GM21576 (cell line): ENCODE results near the gene VAMP5.
A peak's percentile ranks its signal among the peaks of the same experiment; 100 is the strongest.
"Not testable (repeated sequence)": the region's sequence is repeated elsewhere in the genome, so short reads cannot be mapped to it uniquely, and the experiment has no call there.

Experiments
- ATAC-seq: cut with Tn5 transposase; IDR thresholded peaks from one replicate; pipeline ENCODE4 v1.9.1; 2021; ENCODE audit warnings: mild to moderate bottlenecking, moderate library complexity; ENCODE audit not compliant: unreplicated experiment

The VAMP5 gene, protein sequence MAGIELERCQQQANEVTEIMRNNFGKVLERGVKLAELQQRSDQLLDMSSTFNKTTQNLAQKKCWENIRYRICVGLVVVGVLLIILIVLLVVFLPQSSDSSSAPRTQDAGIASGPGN

GRCh38 chr2:85584354-85584856 is at the start of gene VAMP5:
Gene VAMP5, plus strand, starts transcription at chr2:85584431. Its CDS starts 60 bp downstream, at chr2:85584491.
- peak; percentile 48 for ATAC-seq

GRCh38 chr2:85534881-85535280 is 49.4 kb upstream of the VAMP5 start:
- ATAC-seq, result no peak

DNA sequence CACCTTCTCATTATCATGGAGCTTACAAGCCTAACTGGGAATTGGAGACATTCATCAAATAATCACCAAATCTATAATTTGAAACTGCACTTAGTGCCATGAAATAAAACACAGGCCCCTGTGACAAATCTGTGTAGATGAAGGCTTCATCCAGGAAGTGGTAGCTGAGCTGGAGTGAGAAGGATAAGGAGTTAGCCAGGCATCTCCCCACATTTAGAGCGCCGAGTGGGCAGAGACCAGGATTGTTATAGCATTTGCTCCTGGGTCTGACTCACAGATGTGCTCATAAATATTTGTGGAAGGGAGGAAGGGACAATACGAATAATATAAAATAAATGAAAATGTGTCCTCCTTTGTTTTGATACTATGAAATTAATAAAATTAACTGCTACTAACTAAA is 47.8 kb upstream of the VAMP5 start:
- no peak for ATAC-seq

DNA sequence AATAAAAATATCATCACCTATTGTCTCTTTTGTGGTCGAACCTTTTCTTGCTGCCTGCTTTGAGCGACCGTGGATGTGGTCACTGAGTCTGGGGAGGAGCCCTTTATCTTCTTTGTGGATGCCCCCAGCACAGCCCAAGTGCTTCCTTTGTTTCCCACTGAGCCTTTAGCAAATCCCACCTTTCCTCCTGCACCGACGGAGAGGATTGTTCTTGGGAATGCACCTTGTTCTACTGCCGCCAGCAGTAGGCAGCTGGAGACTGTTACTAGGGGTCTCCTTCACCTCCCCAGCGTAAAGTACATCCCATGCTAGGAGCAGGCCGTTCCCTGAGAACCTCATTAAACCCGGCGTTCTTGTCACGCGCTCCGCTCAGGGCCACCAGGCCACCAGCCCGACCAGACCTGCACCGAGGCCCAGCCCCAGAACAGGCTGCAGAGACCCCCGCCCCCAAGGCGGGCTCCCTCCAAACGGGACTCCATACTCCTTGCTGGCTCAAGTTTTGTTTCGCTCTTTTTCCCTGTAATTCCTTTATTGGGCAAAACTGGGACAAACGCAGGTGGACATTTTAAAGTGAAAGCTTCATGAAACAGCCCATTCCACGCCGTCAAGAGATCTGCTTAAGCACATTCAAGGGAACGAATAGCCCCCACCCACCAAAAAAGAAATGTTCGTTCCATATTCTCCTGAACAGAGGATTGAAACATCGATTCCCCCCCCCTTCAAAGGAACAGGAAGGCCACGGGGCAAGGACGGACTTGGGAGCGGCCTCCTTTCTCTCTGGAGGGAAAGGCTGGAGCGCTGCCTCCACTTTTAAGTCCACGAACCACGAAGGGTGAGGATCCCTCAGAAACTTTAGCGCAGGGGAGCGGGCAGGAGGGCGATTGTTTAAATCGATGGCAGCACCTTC is 46.4 kb upstream of the VAMP5 start:
- ATAC-seq, result no peak

DNA sequence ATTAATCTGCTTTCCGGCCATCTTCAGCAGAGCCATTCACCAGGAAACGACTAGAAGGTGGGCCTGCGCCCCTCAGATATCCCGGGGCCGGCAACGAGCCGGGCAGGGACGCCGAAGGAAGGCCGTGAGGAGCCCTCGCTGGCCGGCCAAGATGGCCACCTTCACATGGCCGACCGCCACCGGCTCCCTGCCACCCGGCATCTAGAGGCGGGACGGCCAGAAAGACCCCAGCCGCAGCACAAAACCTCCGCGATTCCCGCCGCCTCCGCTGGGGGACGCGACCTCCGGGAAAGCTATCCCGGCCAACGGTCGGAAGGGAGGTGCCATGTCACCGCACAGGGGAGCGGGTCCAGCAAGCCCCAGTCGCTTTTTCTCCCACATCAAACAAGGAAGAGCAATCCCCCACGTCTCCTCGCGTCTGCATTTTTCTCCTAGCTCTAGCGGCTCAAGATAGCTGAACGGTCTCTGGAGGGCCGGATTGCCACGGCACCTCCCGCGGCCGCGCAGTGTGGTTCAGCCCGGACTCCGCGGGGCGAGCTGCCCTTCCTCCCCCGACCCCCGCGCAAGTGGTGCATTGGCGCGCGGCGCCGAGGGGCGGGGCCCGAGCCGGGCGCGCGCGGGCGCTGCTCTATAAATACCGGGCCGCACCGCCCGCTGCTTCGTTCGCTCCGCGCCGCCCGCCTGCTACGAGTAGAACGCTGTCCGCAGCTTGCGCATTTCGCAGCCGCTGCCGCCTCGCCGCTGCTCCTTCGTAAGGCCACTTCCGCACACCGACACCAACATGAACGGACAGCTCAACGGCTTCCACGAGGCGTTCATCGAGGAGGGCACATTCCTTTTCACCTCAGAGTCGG is 45.5 kb upstream of the VAMP5 start, which contains the start of gene MAT2A:
Gene MAT2A, plus strand, starts transcription at position 662 of the 854 bp plus-strand sequence. Its CDS starts 120 bp downstream, at position 782.
- peak; percentile 67 for ATAC-seq

GRCh38 chr2:85539361-85540132 is 44.7 kb upstream of the VAMP5 start:
- peak; percentile 25 for ATAC-seq

DNA sequence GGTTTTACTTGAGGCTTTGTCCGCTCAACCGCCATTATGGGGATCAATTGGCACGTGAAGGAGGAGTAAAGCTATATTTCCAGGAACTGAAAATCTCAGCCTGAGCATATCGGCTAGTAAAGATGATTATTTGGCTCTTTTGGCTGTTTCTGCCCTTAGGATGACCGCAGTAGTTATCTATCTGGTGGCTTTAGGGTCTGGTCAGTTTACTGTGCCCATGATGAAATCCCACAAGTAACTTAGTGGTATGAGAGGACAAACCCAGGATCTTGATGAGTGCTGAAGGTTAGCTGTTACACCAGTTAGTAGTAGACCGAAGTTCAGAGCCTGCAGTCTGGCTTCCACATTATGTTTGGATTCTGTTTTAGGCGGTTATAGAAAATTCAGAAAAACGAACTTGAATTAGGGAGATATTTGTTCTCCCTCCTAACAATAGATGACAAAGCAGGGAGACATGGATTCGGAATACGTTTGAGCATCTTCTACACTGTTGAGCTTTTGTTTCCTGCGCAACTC is 44.0 kb upstream of the VAMP5 start:
- no peak for ATAC-seq

- ATAC-seq, result no peak
Measured at GRCh38 chr2:85541262-85541661, 43.0 kb upstream of the VAMP5 start.

DNA sequence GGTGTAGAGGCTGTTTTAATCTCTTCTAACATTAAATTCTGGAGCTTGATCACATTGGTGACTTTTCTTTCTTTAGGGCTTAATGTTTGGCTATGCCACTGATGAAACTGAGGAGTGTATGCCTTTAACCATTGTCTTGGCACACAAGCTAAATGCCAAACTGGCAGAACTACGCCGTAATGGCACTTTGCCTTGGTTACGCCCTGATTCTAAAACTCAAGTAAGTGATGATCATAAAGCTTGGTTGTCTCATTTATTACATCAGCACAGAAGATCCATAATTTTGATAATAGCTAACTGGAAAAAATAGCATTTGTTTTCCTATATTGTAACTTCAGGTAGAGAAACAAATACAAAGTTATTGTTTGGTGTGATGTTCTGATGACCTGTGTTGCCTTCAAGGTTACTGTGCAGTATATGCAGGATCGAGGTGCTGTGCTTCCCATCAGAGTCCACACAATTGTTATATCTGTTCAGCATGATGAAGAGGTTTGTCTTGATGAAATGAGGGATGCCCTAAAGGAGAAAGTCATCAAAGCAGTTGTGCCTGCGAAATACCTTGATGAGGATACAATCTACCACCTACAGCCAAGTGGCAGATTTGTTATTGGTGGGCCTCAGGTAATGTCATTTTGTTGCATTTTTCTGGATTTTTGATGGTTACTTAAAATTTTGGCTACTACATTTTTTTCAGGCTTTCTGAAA is 42.3 kb upstream of the VAMP5 start:
- ATAC-seq, result no peak

GRCh38 chr2:85542777-85543176 is 41.5 kb upstream of the VAMP5 start:
- ATAC-seq, result no peak

GRCh38 chr2:85544254-85544691 is 40.0 kb upstream of the VAMP5 start:
- ATAC-seq, result not testable (repeated sequence)

GRCh38 chr2:85544915-85545779 is 39.1 kb upstream of the VAMP5 start:
- not testable (repeated sequence) for ATAC-seq

GRCh38 chr2:85545780-85546240 is 38.4 kb upstream of the VAMP5 start:
- ATAC-seq, result no peak

- ATAC-seq, result no peak
Measured at GRCh38 chr2:85547089-85547858, 37.0 kb upstream of the VAMP5 start.

GRCh38 chr2:85547859-85548607 is 36.2 kb upstream of the VAMP5 start:
- ATAC-seq, result no peak

DNA sequence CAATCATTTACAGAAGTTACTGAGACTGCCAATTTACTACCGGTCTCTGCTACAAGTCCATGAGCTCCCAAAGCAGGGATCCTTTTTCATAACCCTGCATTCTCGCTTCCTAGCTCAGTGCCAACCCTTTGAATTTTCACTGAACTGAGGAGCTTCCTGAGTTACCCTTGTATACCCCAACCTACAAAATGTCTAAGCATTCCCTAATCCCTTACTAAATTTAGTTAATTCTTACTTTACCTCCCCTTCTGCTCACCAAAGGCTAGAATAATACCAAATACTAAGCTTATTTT is 35.7 kb upstream of the VAMP5 start:
- no peak for ATAC-seq

- no peak for ATAC-seq
Measured at GRCh38 chr2:85549095-85549494, 35.1 kb upstream of the VAMP5 start.
